T47D (cell line): ENCODE results near the gene LRPAP1.

Source experiments
- DNase-seq, 2 experiments: peaks; one replicate each; pipeline versions ENCODE4 v3.0.0 to v3.0.0-alpha.2; 2011 to 2012; ENCODE audit warnings: low read depth in 1 of 2, low spot score in 1 of 2
- JUND ChIP-seq: IDR thresholded peaks from 2 replicates; pipeline ENCODE4 v1.6.1; 2012; ENCODE audit warnings: low read depth
- in situ Hi-C: cut with HindIII; loops from 2 replicates; pipeline ENCODE4 v1.10.0; 2016; ENCODE audit warnings: low sequenced_read_pairs, low pct_unique_long_range_greater_than_20kb

The LRPAP1 gene

GRCh38 chr4:3522651-3523050 is 9.6 kb downstream of the LRPAP1 start:
- no peak for DNase-seq
- in situ Hi-C loops = no loop called here
- no peak for TF ChIP-seq JUND

GRCh38 chr4:3522326-3522640 is 9.9 kb downstream of the LRPAP1 start:
- TF ChIP-seq JUND = no peak
- in situ Hi-C loops = no loop called here
- DNase-seq = no peak

- DNase-seq = no peak
- in situ Hi-C loops = no loop called here
- TF ChIP-seq JUND = no peak
Observed at GRCh38 chr4:3521621-3522325, 10.4 kb downstream of the LRPAP1 start.

DNA sequence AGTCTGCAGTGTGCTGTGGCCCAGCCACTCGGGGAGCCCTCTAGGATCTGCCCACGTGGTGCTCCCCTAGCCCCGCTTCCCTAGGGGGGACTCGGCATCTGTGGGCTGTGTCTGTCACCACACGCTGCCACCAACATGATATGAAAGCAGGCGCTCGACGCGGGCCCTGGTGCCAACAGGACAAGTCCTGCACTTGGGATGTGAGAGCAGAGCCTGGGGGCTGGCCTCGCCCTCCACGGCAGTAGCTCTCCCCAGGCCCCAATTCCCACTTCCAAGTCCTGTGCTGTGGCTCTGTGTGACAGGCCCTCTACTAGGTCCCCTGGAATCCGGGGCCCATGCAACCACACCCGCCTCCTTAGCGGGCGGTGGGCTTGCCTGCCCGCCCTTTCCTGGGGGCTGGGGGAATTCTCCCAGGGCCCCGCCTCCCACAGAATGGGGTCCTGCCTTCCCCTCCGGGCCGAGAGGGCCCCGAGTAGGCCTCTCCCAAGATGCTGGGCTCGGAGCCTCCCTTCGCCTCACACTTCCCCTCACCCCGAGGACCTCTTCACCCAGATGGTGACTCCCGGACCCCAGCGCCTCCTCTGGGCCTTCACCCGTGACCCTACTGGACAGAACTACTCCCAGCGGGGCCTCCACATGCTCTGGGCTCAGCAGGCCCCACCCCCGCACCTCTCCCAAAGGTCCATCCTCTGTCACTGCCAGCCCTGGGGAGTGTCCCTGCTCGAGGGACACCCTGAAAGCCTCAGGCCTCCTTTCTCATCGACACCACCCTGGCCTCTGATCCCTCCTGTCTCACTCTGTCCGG is 11.2 kb downstream of the LRPAP1 start:
- DNase-seq = no peak
- in situ Hi-C loops = no loop called here
- TF ChIP-seq JUND = no peak

- in situ Hi-C loops = no loop called here
- DNase-seq = no peak
- TF ChIP-seq JUND = no peak
Observed at GRCh38 chr4:3520276-3520675, 11.9 kb downstream of the LRPAP1 start.

DNA sequence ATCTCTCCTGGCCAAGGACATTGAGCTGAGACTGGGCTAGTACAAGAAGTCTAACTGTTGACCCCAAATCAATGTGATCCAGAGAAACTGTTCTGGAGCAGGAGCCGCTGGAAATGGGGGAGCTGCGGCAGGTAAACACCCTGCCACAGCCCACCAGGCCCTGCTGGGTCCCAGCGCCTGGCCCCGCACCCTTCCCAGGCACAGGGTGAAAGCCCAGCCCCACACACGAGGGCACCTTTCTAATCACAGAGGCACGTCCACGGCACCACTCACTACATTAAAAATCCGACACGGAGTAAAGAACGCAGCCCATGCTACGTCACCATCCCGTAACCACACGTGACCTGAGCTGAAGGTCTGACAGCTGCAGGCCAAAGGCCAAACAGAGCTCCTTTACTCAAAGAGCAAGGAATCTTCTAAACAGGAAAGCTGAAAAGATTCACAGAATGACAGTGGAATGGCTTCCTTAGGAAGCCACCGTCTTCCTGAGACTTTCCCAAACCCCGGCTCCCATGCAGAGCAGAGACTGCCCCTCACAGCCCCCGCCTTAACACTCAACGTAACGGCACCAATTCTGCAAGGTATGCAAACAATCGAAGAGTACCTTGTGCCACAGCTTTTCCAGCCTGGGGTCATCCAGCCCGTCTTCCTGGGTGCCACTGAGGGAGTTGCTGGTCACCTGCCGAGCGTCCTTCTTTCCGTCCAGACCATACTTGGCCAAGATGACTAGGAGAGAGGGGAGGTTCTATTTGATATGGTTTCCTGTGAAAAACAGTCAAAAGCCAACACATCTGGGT is 12.6 kb downstream of the LRPAP1 start:
- in situ Hi-C loops = no loop called here
- no peak for TF ChIP-seq JUND
- DNase-seq = no peak

DNA sequence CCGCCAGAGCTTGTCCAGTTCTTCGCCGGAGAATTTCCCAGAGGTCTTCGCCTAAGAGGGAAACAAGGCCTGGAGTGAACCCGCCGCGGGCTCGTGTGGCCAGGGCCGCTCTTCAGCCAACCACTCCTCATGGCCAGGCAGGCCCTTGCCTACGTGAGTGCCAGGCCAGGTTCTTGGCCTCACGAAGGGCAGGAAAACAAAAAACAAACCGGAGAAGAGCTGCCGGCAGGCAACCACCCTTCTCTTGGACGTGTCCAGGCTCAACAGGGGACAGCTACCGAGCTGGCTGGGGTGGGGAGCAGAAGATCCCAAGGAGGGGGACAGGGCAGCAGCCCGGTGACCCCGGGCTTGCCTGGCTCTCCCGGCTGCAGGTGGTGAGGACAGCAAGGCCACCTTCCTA is 13.3 kb downstream of the LRPAP1 start:
- TF ChIP-seq JUND = no peak
- DNase-seq = no peak
- in situ Hi-C loops = no loop called here

- in situ Hi-C loops = no loop called here
- no peak for DNase-seq
- no peak for TF ChIP-seq JUND
Observed at GRCh38 chr4:3518511-3518880, 13.7 kb downstream of the LRPAP1 start.

GRCh38 chr4:3517731-3518510 is 14.3 kb downstream of the LRPAP1 start:
- in situ Hi-C loops = no loop called here
- no peak for DNase-seq
- TF ChIP-seq JUND = no peak

GRCh38 chr4:3516836-3517730 is 15.1 kb downstream of the LRPAP1 start:
- DNase-seq = no peak
- in situ Hi-C loops = no loop called here

DNA sequence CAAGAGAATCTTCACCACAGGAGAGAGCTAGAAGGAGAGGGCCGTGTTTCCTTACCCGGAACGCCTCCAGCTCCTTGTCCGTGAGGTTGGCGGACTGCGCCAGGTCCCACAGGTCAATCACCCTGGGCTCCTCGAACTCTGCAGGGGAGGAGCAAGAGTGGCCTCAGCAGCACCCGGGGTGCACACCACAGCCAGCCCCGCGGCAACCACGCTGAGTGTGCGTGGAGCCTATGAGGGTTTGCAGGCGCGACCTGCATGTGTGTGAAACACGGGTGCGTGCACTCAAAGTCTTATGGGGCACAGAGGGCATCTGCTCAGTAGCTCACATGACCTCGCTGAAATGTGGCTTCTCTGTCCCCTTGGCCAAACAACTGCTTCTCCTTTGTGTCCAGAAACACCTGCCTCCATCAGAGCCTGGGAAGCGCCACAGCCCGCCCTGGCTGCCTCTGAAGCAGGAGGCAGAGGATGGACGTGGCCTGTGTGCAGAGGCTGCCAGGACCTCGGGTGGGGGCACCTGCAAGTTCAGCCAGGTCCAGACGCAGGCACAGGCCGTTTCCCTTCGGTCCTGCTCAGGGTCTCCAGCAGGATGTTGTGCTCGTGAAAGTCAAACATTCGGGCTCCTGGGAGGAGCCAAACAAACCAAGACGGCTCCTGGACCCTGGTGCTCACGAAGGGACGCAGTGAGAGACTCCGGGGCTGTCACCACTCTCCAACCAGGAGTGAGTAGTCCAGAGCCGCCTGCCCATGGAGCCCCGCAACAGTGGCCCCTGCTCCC is 16.0 kb downstream of the LRPAP1 start:
- in situ Hi-C loops = no loop called here

More at GRCh38 chr4:3516836-3517730, 15.1 kb downstream of the LRPAP1 start:
- no peak for TF ChIP-seq JUND

More for the DNA sequence above, 16.0 kb downstream of the LRPAP1 start:
- TF ChIP-seq JUND = no peak
- no peak for DNase-seq
